ENCODE results near the gene CLEC11A. TPM values are rescaled to one million over a fixed set of nuclear protein-coding genes. Genes with fewer than 3 reads are reported as not detected.

Gene CLEC11A
- total RNA-seq, 1 donor from 2014 or later, result 0.89 TPM

GRCh38 chr19:50722201-50723013 is 757 bp upstream of the CLEC11A start:
- Mint-ChIP-seq H3K27ac (no peak overlapping the region), H3K4me3 (peak overlapping the region; percentile 33), H3K4me1 (peaks cover 21% of the 10 kb centered on the region), H3K9me3 (no peaks in the 10 kb centered on the region), H3K27me3 (peaks cover 55% of the 10 kb centered on the region), H3K36me3 (ENCODE audit: low read depth) (peaks cover 2% of the 10 kb centered on the region)
- intact Hi-C loops (cut with micrococcal nuclease), result loop anchor here (10.0 kb wide), 1 partner anchor 358 kb away; the partner anchor contains the start of gene NAPSA
- no peak for DNase-seq

DNA sequence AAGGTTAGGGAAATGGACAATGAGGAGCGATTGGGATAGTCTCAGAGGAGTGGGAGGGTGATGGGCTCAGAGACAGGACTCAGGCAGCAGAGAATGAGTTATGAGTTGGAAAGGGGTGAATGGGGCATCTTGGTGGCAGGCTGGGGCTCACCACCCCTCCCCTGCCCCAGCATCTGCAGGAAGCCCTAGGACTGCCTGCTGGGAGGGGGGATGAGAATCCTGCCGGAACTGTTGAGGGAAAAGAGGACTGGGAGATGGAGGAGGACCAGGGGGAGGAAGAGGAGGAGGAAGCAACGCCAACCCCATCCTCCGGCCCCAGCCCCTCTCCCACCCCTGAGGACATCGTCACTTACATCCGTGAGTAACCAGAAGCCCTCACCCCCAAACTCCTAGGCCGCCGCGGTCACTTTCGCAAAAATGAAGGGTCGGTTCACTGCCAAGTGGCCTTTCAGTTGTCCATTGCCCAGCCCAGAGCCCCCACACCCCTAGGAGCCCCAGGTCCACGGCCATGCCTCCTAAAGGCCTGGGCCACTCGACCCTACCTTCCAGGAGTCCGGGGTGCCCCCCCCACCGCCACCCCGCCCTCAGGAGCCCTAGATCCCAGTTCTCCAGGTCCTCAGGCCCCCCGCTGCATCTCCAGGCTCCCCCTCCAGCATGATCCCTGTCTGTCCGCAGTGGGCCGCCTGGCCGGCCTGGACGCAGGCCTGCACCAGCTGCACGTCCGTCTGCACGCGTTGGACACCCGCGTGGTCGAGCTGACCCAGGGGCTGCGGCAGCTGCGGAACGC is 764 bp downstream of the CLEC11A start:
- DNase-seq, result no peak
- Mint-ChIP-seq H3K36me3 (ENCODE audit: low read depth) (peaks cover 3% of the 10 kb centered on the region), H3K4me3 (peak overlapping the region; percentile 93), H3K9me3 (no peaks in the 10 kb centered on the region), H3K27me3 (peaks cover 49% of the 10 kb centered on the region), H3K4me1 (peaks cover 25% of the 10 kb centered on the region), H3K27ac (no peak overlapping the region)
- intact Hi-C loops (cut with micrococcal nuclease), result loop anchor here (1.0 to 10.0 kb wide), 2 partner anchors 59 to 359 kb away; partner anchors contain the start of gene NAPSA

- Mint-ChIP-seq H3K9me3 (no peaks in the 10 kb centered on the region), H3K27ac (peak overlapping the region; percentile 81), H3K4me3 (peak overlapping the region; percentile 93), H3K27me3 (peaks cover 49% of the 10 kb centered on the region), H3K4me1 (peaks cover 25% of the 10 kb centered on the region), H3K36me3 (ENCODE audit: low read depth) (peaks cover 3% of the 10 kb centered on the region)
- DNase-seq, result peak; percentile 99
- intact Hi-C loops (cut with micrococcal nuclease), result loop anchor here (1.0 to 10.0 kb wide), 2 partner anchors 59 to 360 kb away; partner anchors contain the start of gene NAPSA
These were observed 1.5 kb downstream of the CLEC11A start for GRCh38 chr19:50724522-50725217.

- no peak for DNase-seq
- Mint-ChIP-seq H3K36me3 (ENCODE audit: low read depth) (peaks cover 3% of the 10 kb centered on the region), H3K9me3 (no peaks in the 10 kb centered on the region), H3K4me3 (peak overlapping the region; percentile 93), H3K27ac (peak overlapping the region; percentile 81), H3K27me3 (peaks cover 44% of the 10 kb centered on the region), H3K4me1 (peaks cover 25% of the 10 kb centered on the region)
- intact Hi-C loops (cut with micrococcal nuclease), result loop anchor here (10.0 kb wide), 1 partner anchor 361 kb away; the partner anchor contains the start of gene NAPSA
These were observed 2.2 kb downstream of the CLEC11A start for GRCh38 chr19:50725218-50725910.

DNA sequence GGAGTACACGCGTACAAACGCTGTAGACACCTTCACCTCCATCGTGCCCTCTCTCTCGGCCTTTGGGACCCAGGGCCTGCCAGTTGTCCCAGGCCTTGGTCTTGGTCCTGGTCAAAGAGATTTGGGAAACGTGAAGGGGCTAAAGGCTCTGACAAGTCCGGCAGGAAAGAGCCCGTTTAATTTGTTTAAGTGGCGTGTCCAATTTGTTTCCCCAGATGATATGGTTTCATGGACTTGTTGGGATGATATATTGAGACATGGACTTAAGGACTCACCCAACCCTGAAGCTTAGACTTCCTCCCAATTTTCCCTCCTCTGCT is 2.7 kb downstream of the CLEC11A start:
- peak overlapping the region; percentile 93 for H3K4me3 Mint-ChIP-seq
- H3K4me1 Mint-ChIP-seq, result peaks cover 25% of the 10 kb centered on the region
- intact Hi-C loops (cut with micrococcal nuclease), result loop anchor here (10.0 kb wide), 1 partner anchor 361 kb away; the partner anchor contains the start of gene NAPSA
- H3K9me3 Mint-ChIP-seq, result no peaks in the 10 kb centered on the region
- peaks cover 39% of the 10 kb centered on the region for H3K27me3 Mint-ChIP-seq
- peak overlapping the region; percentile 81 for H3K27ac Mint-ChIP-seq
- peaks cover 3% of the 10 kb centered on the region for H3K36me3 Mint-ChIP-seq (ENCODE audit: low read depth)
- no peak for DNase-seq

DNA sequence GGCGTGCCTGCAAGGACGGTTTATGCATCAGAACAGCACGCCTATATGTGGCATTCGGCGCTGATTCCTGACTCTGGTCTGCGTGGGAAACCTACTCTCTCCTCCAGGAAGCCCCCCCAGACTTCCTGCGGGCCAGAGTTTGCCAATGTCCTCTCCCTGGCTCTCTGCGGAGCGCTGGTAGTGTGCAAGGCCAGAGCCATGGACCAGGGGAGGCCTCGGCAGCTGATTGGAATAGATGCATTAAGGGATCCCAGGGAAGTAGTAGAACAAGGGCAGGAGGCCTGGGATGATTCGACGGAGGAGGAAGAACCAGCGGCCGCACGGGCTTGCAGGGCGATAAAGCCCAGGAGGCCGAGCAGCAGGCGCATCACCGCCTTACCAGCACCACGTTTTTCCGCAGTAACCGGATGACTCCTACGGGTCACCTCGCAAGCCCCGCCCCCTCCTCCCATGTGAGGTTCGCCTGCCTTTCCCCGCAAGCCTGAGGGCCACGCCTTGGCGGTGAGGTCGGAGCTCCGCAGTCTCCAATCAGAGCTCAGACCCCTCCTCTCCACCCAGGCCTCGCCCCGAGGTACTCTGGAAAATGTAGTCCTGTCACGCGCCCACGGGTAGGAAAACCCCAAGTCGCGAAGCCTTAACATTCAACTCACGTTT is 5.0 kb downstream of the CLEC11A start:
- peak overlapping the region; percentile 80 for H3K27ac Mint-ChIP-seq
- intact Hi-C loops (cut with micrococcal nuclease), result loop anchor here (10.0 kb wide), 1 partner anchor 363 kb away; the partner anchor contains the start of gene NAPSA
- peaks cover 19% of the 10 kb centered on the region for H3K27me3 Mint-ChIP-seq
- peaks cover 22% of the 10 kb centered on the region for H3K4me1 Mint-ChIP-seq
- no peaks in the 10 kb centered on the region for H3K9me3 Mint-ChIP-seq
- peaks cover 3% of the 10 kb centered on the region for H3K36me3 Mint-ChIP-seq (ENCODE audit: low read depth)
- peak; percentile 92 for DNase-seq
- H3K4me3 Mint-ChIP-seq, result peak overlapping the region; percentile 46

DNA sequence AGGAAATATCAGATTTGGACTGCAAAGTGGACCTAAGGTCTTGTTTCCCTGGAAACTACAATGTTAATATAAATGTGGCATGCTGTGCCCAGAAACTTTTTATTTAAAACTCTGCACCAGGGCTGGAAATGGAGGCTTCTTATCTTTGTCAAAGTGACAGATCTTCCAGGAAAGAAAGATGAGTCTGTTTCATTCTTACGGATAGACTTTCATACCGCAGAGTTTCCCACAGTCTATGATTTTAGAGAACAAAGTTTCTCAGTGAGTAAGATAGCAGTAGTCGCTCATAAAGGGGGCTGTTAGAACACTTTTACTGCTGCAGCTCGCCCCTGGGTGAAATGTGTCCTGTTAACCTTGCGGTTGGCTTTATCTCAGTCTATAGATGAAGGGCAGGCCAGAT is 6.7 kb downstream of the CLEC11A start:
- no peaks in the 10 kb centered on the region for H3K9me3 Mint-ChIP-seq
- peaks cover 16% of the 10 kb centered on the region for H3K4me1 Mint-ChIP-seq
- intact Hi-C loops (cut with micrococcal nuclease), result loop anchor here (10.0 kb wide), 1 partner anchor 365 kb away; the partner anchor contains the start of gene NAPSA
- peaks cover 6% of the 10 kb centered on the region for H3K27me3 Mint-ChIP-seq
- H3K4me3 Mint-ChIP-seq, result no peak overlapping the region
- H3K36me3 Mint-ChIP-seq (ENCODE audit: low read depth), result peaks cover 3% of the 10 kb centered on the region
- no peak overlapping the region for H3K27ac Mint-ChIP-seq
- no peak for DNase-seq

- DNase-seq, result no peak
- no peaks in the 10 kb centered on the region for H3K36me3 Mint-ChIP-seq (ENCODE audit: low read depth)
- no peaks in the 10 kb centered on the region for H3K9me3 Mint-ChIP-seq
- peaks cover 9% of the 10 kb centered on the region for H3K27me3 Mint-ChIP-seq
- H3K4me3 Mint-ChIP-seq, result no peak overlapping the region
- intact Hi-C loops (cut with micrococcal nuclease), result no loop called here
- no peaks in the 10 kb centered on the region for H3K4me1 Mint-ChIP-seq
- no peak overlapping the region for H3K27ac Mint-ChIP-seq
These were observed 12.7 kb downstream of the CLEC11A start for GRCh38 chr19:50735869-50736268.

- DNase-seq, result no peak
- peaks cover 10% of the 10 kb centered on the region for H3K27me3 Mint-ChIP-seq
- no peaks in the 10 kb centered on the region for H3K9me3 Mint-ChIP-seq
- H3K36me3 Mint-ChIP-seq (ENCODE audit: low read depth), result no peaks in the 10 kb centered on the region
- H3K27ac Mint-ChIP-seq, result no peak overlapping the region
- no peaks in the 10 kb centered on the region for H3K4me1 Mint-ChIP-seq
- no peak overlapping the region for H3K4me3 Mint-ChIP-seq
- intact Hi-C loops (cut with micrococcal nuclease), result no loop called here
These were observed 13.2 kb downstream of the CLEC11A start for GRCh38 chr19:50736338-50736737.

GRCh38 chr19:50739132-50739913 is 16.2 kb downstream of the CLEC11A start:
- Mint-ChIP-seq H3K4me1 (no peaks in the 10 kb centered on the region), H3K4me3 (no peak overlapping the region), H3K27me3 (peaks cover 9% of the 10 kb centered on the region), H3K36me3 (ENCODE audit: low read depth) (no peaks in the 10 kb centered on the region), H3K27ac (no peak overlapping the region), H3K9me3 (no peaks in the 10 kb centered on the region)
- intact Hi-C loops (cut with micrococcal nuclease), result no loop called here
- DNase-seq, result no peak

DNA sequence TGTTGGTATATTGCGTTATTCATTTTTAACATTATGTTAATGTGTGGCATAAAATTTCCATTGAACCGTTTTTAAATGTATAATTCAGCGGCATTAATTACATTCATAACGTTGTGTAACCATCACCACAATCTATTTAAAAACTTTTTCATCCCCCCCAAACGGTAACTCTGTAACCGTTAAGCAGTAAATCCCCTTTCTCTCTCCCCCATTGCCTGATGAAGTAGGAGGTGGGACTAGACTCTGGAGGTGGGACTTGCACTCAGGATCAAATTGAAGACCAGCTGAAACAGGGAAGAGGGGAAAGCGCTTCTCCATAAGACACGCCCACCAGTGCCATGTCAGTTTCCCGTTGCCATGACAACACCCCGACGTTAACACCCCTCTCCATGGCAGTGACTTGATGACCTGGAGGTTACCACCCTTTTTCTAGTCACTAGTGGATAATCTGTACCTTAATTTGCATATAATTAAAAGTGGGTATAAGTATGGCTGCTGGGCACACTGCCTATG is 16.8 kb downstream of the CLEC11A start:
- H3K27ac Mint-ChIP-seq, result no peak overlapping the region
- H3K4me3 Mint-ChIP-seq, result no peak overlapping the region
- intact Hi-C loops (cut with micrococcal nuclease), result no loop called here
- no peaks in the 10 kb centered on the region for H3K4me1 Mint-ChIP-seq
- H3K36me3 Mint-ChIP-seq (ENCODE audit: low read depth), result no peaks in the 10 kb centered on the region
- H3K27me3 Mint-ChIP-seq, result peaks cover 9% of the 10 kb centered on the region
- no peak for DNase-seq
- no peaks in the 10 kb centered on the region for H3K9me3 Mint-ChIP-seq

All from activated CD4-positive, alpha-beta T cell treated with anti-CD3 and anti-CD28 coated beads, Interleukin-2, amount 10 ng/mL, durations not matched to agents 24 days and 14 days (primary cell).